ENCODE data around the gene NOP56. TPM values are rescaled to one million over a fixed set of nuclear protein-coding genes. Genes with fewer than 3 reads are reported as not detected.

NOP56 gene
- total RNA-seq, 2 donors from 2014 or later = 386 to 432 TPM

- H3K27ac Mint-ChIP-seq = no peak overlapping the region
- no peaks in the 10 kb centered on the region for H3K9me3 Mint-ChIP-seq
- H3K4me1 ChIP-seq (ENCODE audit: control insufficient read depth, insufficient read depth, low read length) = no peaks in the 10 kb centered on the region
- peaks cover 86% of the 10 kb centered on the region for H3K27me3 Mint-ChIP-seq (ENCODE audit: insufficient read depth)
- H3K9ac ChIP-seq (ENCODE audit: extremely low read depth, low read length, poor library complexity, severe bottlenecking) = no peak overlapping the region
- no peaks in the 10 kb centered on the region for H3K36me3 ChIP-seq (ENCODE audit: control insufficient read depth, insufficient read depth, low read length)
- H3K27ac ChIP-seq (ENCODE audit: low read depth, low read length) = no peak overlapping the region
- no peaks in the 10 kb centered on the region for H3K36me3 Mint-ChIP-seq (ENCODE audit: low read depth)
- DNase-seq = no peak
- no peaks in the 10 kb centered on the region for H3K9me3 ChIP-seq (ENCODE audit: control insufficient read depth, low read length)
- TF ChIP-seq CTCF (conservative IDR thresholded peaks at IDR 0.05) = no peak
- peaks cover 81% of the 10 kb centered on the region for H3K27me3 ChIP-seq (ENCODE audit: control insufficient read depth, insufficient read depth, low read length, poor library complexity, severe bottlenecking)
- H3K4me3 ChIP-seq (ENCODE audit: low read length) = no peak overlapping the region
- H3K4me1 Mint-ChIP-seq = peaks cover 10% of the 10 kb centered on the region
- no peak overlapping the region for H3K4me3 Mint-ChIP-seq
- 93 to 100% methylated on average over 1 to 9 of the region's 9 CpGs for WGBS, 2 experiments (ENCODE audit: insufficient coverage in 1 of 2, insufficient read length in 1 of 2)
Measured at GRCh38 chr20:2696646-2697045, 44.2 kb downstream of the NOP56 start.

DNA sequence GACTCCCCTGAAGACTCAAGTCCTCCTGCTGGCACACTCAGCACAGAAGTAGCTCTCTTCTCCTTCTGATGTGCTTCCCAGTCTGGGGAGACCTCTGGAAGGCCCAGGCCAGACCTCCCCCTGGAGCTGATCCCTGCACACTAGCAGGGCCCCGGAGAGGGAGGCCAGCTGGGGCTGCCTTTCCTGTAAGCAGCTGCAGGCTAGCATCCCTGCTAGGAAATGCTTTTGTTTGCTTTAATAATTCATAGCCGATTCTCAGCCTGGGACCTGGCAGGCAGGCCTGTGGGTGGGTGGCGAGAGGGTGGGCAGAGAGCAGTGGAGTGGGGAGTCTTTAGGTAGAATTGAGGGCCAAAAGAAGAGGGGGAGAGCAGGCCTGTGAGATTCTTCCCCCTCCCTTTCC, 45.3 kb downstream of the NOP56 start:
- H3K4me3 Mint-ChIP-seq = no peak overlapping the region
- Histone ChIP-seq H3K9me3 (ENCODE audit: control insufficient read depth, low read length) (no peaks in the 10 kb centered on the region), H3K4me3 (ENCODE audit: low read length) (no peak overlapping the region), H3K9ac (ENCODE audit: extremely low read depth, low read length, poor library complexity, severe bottlenecking) (no peak overlapping the region), H3K27me3 (ENCODE audit: control insufficient read depth, insufficient read depth, low read length, poor library complexity, severe bottlenecking) (peaks cover 77% of the 10 kb centered on the region), H3K27ac (ENCODE audit: low read depth, low read length) (peak overlapping the region; percentile 49), H3K4me1 (ENCODE audit: control insufficient read depth, insufficient read depth, low read length) (no peaks in the 10 kb centered on the region), H3K36me3 (ENCODE audit: control insufficient read depth, insufficient read depth, low read length) (no peaks in the 10 kb centered on the region)
- no peak for DNase-seq
- H3K27me3 Mint-ChIP-seq (ENCODE audit: insufficient read depth) = peaks cover 92% of the 10 kb centered on the region
- 65 to 82% methylated on average over 2 to 3 of the region's 3 CpGs for WGBS, 2 experiments (ENCODE audit: insufficient coverage in 1 of 2, insufficient read length in 1 of 2)
- H3K4me1 Mint-ChIP-seq = peaks cover 14% of the 10 kb centered on the region
- no peaks in the 10 kb centered on the region for H3K36me3 Mint-ChIP-seq (ENCODE audit: low read depth)
- no peaks in the 10 kb centered on the region for H3K9me3 Mint-ChIP-seq
- TF ChIP-seq CTCF (conservative IDR thresholded peaks at IDR 0.05) = no peak
- H3K27ac Mint-ChIP-seq = no peak overlapping the region

- Mint-ChIP-seq H3K27me3 (ENCODE audit: insufficient read depth) (peaks cover 94% of the 10 kb centered on the region), H3K27ac (no peak overlapping the region)
- DNase-seq = no peak
Measured at GRCh38 chr20:2698186-2698817, 45.9 kb downstream of the NOP56 start.

More at GRCh38 chr20:2698186-2698817, 45.9 kb downstream of the NOP56 start:
- H3K4me1 Mint-ChIP-seq = peaks cover 14% of the 10 kb centered on the region
- no peak for TF ChIP-seq CTCF (conservative IDR thresholded peaks at IDR 0.05)
- no peaks in the 10 kb centered on the region for H3K9me3 Mint-ChIP-seq
- no peaks in the 10 kb centered on the region for H3K36me3 Mint-ChIP-seq (ENCODE audit: low read depth)
- no peaks in the 10 kb centered on the region for H3K4me1 ChIP-seq (ENCODE audit: control insufficient read depth, insufficient read depth, low read length)
- H3K36me3 ChIP-seq (ENCODE audit: control insufficient read depth, insufficient read depth, low read length) = no peaks in the 10 kb centered on the region
- H3K27me3 ChIP-seq (ENCODE audit: control insufficient read depth, insufficient read depth, low read length, poor library complexity, severe bottlenecking) = peaks cover 76% of the 10 kb centered on the region
- no peaks in the 10 kb centered on the region for H3K9me3 ChIP-seq (ENCODE audit: control insufficient read depth, low read length)
- H3K9ac ChIP-seq (ENCODE audit: extremely low read depth, low read length, poor library complexity, severe bottlenecking) = no peak overlapping the region
- peak overlapping the region; percentile 44 for H3K27ac ChIP-seq (ENCODE audit: low read depth, low read length)
- H3K4me3 Mint-ChIP-seq = no peak overlapping the region
- no peak overlapping the region for H3K4me3 ChIP-seq (ENCODE audit: low read length)
- 72 to 94% methylated on average over 2 to 4 of the region's 4 CpGs for WGBS, 2 experiments (ENCODE audit: insufficient coverage in 1 of 2, insufficient read length in 1 of 2)
